Hematopoietic multipotent progenitor cell (in vitro differentiated cells): ENCODE data around the gene WDR18. TPM values are rescaled to one million over a fixed set of nuclear protein-coding genes. Genes with fewer than 3 reads are reported as not detected.
A peak's percentile ranks its signal among the peaks of the same experiment; 100 is the strongest.

ENCODE experiments used
- DNase-seq, 3 donors: peaks; one replicate each; pipeline ENCODE4 v3.0.0-alpha.2; 2011 to 2015; ENCODE audit warnings: low read depth in 2 of 3, low spot score in 2 of 3
- total RNA-seq: library from RNA; depleted of rRNA; stranded (reverse); fragments of >200 nt; gene quantifications from one replicate; pipeline ENCODE4 v1.2.3, GENCODE V29; 2012

Gene WDR18
- total RNA-seq, 1 donor = 100 TPM

DNA sequence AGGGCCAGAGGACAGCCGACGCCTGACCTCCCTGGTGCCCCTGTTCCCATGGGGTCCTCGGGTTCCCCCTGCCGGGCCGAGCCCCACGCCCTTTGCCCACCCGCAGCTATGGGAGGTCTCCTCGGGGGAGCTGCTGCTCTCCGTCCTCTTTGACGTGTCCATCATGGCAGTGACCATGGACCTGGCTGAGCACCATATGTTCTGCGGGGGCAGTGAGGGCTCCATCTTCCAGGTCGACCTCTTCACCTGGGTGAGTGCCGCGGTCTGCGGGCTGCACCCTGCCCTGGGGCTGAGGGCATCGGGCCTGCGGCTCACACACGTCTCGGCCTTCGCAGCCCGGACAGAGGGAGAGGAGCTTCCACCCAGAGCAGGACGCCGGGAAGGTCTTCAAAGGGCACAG, 6.6 kb downstream of the WDR18 start:
- no peak for DNase-seq

DNA sequence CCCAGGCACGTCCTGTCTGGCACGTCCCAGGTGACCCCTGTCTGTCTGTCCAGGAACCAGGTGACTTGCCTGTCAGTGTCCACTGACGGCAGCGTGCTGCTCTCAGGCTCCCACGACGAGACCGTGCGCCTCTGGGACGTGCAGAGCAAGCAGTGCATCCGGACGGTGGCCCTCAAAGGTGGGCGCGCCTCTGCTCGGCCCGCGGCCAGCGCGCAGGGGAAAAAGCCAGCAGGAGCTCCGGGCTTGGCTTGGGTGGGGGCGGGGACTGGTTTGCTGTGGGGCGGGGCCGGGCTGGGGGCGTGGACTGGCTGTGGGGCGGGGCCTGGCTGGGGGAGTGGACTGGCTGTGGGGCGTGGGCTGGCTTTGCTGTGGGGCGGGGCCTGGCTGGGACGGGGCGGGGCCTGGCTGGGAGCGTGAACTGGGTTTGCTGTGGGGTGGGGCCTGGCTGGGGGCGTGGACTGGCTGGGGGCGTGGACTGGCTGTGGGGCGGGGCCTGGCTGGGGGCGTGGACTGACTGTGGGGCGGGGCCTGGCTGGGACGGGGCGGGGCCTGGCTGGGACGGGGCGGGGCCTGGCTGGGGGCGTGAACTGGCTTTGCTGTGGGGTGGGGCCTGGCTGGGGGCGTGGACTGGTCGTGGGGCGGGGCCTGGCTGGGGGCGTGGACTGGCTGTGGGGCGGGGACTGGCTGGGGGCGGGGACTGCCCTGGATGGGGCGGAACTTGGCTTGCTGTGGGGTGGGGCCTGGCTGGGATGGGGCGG, 7.2 kb downstream of the WDR18 start:
- DNase-seq = peak in 2 of 3 donors; percentile 31 to 63

DNA sequence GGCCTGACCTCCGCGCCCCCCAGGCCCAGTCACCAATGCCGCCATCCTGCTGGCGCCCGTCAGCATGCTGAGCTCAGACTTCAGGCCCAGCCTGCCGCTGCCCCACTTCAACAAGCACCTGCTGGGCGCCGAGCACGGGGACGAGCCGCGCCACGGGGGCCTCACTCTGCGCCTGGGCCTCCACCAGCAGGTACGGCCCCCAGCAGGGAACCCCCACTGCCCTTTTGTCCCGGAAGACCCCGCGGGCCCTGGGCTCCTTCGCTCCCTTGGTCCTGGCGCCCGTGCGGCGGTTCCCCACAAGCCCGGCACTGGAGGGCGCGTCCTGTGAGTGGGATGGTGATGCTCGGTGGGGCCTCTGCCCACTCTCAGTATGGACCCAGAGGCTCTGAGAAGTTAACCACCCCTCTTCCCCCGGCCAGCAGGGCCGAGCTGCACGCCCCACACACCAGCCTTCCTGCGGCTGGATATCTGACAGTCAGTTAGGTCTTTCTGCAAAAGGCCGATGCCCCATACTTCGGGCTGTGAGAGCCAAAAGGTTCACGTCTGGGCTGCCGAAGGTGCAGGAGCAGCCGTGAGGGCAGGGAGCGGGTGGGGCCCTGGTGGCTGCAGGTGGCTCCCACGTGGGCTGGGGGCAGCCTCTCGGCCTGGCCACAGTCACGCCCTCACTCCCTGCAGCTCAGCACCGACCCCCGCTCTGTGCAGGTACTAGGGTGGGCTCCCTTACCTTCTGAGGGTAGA, 8.0 kb downstream of the WDR18 start:
- DNase-seq = no peak

DNA sequence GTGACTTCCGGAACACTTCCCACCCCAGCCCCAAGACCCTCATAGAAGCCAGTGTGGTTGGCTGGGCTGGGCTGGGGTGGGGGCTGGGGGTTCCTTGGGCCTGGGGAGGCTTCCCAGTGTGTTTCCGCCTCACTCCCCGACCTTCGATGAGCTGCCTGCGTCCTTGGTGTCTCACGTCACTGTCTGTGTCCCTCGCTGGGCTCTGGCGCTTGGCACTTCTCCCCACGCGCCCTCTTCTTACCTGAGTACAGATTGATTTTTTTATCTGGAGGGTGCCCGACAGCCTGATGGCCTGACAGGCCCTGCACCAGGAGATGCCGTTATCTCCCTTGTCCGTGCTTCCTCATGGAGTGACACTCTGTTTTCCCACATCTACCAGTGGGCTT, 8.5 kb downstream of the WDR18 start:
- no peak for DNase-seq

DNA sequence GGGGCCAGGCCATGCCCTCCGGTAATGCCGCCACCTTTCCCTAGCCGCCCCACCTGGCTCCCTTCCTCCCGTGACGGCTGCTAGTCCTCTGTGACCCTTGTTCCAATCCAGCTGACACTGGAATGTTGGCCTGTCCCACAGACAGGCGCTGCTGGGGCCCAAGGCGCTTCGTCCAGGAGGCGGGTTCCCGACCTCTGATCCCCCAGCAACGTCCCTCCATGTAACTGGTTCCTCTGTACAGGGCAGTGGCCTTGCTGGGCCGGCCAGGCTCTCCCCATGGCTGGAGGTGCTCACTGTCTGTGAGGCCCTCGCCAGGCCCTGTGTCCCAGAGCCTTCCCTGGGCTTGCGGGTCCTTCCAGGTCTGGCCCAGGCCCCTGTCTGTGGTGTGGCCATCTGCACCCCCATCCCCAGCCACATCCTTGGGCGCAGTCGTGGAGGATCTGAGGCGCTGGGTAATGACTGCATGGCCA, 9.3 kb downstream of the WDR18 start:
- no peak for DNase-seq

DNA sequence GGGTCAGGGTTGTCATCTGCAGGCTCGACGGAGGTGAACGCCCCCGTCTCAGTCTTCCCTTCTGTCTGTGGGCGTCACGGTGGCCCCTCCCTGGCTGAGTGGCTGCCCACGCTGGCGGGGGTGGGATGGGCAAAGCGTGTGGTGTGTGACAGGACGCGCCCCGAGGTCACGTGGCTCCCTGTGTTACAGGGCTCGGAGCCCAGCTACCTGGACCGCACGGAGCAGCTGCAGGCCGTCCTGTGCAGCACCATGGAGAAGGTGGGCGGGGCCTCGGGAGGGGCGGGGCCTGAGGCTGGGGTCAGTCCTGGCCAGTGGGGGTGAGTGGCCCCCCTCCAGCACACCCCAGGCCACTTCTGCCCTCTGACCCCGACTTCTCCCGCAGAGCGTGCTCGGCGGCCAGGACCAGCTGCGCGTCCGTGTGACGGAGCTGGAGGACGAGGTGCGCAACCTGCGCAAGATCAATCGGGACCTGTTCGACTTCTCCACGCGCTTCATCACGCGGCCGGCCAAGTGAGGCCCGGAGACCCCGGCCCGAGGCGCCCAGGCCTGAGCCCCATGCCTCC, 9.8 kb downstream of the WDR18 start:
- no peak for DNase-seq

DNA sequence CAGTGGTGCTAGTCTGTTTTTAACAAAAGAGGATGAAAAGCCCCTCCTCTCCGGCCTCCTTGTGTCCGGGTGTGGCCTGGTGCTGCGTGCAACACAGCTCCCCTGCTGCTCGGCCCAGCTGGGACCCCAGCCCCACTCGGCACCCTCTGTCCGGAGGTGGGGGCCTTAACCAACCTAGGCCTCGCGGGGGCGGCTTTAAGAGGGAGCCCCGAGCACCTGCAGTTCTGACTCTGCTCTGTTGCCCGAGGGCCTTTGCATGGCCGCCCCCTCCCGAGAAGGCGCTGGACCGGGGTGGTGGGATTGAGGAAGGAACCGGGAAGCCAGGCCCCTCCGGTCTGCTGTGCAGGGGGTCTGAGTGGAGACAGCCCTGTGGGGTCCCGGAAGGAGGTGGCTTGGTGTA, 10.4 kb downstream of the WDR18 start:
- no peak for DNase-seq

DNA sequence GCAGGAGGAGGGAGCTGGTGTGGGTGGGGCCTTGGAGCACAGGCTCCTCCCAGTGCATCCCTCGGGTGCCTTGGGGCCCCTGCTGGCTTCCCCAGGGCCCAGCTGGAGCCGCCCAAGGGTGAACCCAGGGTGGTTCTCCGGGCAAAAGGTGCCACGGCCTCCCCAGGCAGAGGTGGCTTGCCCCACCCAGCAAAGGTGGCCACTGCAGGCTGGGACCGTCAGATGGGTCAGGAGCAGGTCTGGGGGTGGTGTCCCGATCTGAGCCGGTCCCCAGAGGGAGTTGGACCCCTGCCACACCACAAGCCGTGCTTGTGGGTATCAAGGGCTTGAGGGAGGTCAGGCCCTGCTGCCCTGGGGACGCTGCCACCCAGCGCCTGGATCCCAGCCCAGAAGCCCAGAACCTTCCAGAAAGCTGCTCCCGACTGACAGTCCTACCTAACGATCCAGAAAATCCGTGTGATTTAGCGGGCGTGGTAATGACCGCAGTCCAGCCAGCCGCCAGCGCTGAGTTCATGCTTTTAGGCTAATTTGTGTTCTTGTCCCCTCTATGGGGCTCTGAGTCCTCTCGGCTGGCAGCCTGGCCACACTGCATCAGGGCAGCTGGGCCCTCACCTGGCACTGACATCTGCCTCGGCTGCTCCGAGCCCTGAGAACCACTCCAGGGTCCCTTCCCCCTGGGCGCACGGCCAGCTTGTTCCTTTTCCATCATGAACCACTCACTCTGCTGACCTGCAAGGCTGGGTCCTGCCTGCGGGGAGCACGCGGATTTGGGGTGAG, 11.1 kb downstream of the WDR18 start:
- no peak for DNase-seq

DNA sequence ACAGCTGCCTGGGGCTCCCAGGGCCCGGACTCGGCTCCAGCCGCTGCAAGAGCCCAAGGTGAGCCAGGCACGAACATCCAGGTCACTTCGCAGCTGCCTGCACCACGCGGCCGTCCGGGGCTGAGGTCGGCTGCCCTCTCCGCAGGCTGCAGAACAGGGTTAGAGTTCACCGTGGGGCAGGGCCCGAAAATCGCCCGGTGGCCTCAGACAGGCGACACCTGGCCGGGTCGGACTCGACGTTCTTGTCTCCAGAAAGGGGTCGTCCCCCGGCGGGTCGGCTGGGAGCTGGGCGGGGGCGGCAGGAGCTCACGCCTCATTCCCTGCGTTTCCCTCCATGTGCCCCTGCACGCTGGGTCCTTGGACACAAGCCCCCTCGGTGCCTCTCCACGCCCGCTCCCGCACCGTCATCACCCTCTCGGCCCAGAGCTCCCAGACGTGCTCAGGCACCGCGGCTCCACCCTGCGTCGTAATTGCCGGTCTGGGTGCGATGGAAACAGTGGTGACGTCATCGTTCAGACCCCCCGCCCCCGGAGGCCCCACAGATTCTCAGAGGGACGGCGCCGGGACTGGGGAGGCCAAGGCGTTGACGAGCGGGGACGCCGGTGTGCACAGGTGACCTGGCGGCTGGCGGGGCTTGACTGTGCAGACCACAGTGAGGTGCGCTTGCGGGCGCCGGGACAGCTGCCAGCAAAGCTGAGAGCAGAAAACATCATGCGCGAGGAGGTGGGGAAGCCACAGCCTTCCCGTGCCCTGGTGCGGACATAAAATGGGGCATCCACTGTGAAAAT, 12.1 kb downstream of the WDR18 start:
- peak; percentile 60 to 80 (median 76) for DNase-seq

DNA sequence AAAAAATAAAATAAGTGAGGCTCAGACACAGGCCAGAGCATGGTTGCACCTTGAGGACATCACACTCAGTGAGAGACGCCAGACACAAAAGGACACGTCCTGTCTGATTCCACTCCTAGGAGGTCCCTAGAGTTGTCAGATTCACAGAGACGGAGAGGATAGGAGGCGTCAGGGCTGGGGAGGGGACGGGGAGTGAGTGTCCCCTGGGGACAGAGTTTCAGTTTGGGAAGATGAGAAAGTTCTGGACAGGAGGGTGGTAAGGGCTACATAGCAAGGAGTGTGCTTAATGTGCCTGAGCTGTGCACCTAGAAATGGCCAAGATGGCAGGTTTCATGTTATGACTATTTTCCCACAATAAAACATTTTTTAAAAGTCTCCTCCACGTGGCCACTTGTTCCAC, 13.9 kb downstream of the WDR18 start:
- DNase-seq = no peak

DNA sequence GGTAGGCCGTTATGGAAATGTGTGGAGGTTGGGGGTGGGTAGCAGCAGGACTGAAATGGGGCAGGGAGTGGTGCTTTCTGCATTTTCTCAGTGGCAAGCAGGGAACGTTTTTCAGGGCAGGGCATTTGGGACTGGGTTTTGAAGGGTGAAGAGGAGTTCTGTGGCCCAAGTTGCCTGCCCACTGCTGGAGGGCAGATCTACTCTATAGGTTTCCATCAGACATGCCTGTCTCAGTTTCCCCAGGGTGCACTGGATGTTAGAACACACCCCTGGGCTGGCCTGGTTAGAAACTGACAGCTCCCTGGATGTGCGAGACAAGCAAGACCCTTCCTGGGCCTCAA, 15.2 kb downstream of the WDR18 start:
- no peak for DNase-seq

DNA sequence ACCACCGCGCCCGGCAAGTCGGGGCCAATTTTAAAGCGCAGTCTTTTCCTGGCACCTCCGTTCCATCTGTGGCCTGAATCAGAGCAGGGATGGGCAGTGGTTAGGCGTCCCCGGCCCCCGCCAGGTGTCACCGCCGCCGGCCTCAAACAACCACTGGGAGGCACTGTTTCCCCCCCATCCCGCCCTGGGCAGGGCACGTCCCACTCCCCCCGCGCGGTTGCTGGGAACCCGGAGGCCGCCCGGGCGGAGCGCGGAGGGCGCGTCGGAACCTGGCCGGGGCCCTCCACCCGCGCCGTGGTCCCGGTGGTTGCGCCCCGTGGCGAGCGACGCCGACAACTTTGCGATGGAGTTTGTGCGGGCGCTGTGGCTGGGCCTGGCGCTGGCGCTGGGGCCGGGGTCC, 15.9 kb downstream of the WDR18 start, which contains the start of gene GRIN3B:
GRIN3B (plus strand) TSS at position 325 of the 400 bp plus-strand sequence; CDS start at position 344, 19 bp downstream.
- DNase-seq = peak in 2 of 3 donors; percentile 70 to 75

DNA sequence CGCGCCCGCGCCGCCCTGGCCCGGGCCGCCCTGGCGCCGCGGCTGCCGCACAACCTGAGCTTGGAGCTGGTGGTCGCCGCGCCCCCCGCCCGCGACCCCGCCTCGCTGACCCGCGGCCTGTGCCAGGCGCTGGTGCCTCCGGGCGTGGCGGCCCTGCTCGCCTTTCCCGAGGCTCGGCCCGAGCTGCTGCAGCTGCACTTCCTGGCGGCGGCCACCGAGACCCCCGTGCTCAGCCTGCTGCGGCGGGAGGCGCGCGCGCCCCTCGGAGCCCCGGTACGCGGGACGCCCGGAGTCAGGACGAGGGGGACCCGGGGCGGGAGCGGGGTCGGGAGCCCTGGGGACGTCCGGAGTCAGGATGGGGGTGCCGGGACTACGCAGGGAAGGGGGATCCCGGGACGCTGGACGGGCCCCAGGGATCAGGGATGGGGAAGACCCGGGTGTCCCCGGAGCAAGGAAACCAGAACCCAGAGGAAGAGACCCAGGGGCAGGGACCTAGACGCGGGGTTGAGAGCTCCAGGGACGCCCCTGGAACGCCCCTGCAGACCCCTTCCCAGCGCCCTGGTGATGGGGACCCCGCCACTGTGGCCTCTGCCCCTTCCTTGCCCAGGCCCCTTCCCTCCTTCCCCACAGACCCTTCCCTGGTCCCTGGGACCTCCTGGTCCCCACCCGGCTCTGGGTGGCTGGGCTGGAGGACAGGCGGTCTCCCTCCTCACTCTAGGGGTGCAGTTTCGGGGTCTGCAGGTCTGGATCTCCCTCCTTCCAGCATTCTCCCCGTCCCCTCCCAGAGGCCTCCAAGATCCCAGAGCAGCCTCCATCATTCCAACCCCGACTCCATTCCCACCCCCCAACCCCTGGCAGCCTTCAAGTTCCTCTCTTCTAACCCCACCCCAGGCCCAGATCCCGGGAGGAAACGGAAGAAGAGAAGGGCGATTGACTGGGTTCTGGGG, 16.7 kb downstream of the WDR18 start:
- DNase-seq = no peak

DNA sequence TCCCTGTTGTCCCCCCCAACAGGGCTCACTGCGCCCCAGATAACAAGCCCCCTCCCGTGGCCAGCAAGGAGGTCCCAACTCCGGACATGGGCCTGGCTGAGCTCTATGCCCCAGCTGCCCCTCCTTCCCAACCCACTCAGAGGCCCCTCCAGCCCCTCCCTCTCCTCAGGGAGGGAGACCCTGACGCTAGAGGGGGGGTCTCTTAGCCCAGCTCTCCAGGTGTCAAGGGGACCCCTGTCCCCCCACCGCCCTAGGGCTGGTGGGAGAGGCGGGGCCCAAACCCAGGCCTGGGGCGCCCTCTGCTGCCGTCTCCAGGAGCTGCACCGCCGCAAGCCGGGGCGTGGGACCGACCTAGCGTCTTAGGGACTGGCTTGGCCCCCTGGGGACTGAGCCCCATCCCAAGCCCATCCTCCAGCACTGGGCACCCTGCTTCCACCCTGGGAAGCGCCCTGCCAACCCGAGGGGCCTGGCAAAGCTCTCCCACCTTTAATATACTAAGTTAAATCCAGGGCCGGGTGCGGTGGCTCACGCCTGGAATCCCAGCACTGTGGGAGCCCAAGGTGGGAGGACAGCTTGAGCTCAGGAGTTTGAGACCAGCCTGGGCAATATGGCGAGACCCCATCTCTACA, 17.5 kb downstream of the WDR18 start:
- DNase-seq = peak; percentile 44 to 67 (median 46)

DNA sequence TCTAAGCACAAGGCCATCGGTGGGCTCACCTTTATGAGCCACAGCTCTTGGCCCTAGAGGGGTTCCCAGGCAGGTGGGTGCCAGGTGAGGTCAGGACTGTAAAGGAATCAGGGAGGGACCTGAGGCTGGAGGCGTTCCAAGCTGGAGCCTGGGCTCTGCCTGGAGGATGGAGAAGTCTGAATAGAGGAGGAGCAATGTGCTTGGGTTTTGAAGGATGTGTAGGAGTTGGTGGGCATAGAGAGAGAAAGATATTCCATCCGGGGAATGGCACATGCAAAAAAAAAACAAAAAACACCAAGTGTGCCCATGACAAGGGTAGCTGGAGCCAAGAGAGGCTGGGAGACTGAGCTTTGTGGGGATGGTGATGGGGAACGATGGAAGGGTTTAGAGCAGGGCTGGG, 18.5 kb downstream of the WDR18 start:
- no peak for DNase-seq

DNA sequence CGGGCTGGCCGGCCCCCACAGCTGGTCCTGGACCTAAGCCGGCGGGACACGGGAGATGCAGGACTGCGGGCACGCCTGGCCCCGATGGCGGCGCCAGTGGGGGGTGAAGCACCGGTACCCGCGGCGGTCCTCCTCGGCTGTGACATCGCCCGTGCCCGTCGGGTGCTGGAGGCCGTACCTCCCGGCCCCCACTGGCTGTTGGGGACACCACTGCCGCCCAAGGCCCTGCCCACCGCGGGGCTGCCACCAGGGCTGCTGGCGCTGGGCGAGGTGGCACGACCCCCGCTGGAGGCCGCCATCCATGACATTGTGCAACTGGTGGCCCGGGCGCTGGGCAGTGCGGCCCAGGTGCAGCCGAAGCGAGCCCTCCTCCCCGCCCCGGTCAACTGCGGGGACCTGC, 19.1 kb downstream of the WDR18 start:
- no peak for DNase-seq

DNA sequence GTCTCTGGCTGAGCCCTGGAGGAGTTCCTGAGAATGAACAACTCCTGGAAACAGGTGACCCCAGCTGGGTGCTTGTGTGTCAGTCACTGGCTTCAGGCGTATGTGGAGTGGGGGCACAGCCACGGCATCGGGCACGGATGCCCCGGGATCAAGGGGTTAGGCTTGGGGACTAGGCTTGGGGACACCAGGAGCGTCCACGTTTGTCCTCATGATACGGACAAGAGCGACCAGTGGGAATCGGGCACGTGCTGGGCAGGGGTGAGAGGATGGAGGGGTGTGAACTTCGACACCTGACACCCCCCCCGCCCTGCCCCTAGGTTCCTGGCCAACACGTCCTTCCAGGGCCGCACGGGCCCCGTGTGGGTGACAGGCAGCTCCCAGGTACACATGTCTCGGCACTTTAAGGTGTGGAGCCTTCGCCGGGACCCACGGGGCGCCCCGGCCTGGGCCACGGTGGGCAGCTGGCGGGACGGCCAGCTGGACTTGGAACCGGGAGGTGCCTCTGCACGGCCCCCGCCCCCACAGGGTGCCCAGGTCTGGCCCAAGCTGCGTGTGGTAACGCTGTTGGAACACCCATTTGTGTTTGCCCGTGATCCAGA, 20.2 kb downstream of the WDR18 start:
- no peak for DNase-seq
